DMS79 (cell line): ENCODE results near the gene GID8.
"Not testable (repeated sequence)": the region's sequence is repeated elsewhere in the genome, so short reads cannot be mapped to it uniquely, and the experiment has no call there.

ENCODE experiments used
- DNase-seq: peaks from one replicate; lab custom pipeline; 2025; lab: John Stamatoyannopoulos, UW

Gene GID8

GRCh38 chr20:62958388-62959100, 20.6 kb downstream of the GID8 start:
- no peak for DNase-seq

- DNase-seq: no peak
Measured at GRCh38 chr20:62959101-62959971, 21.4 kb downstream of the GID8 start.

- DNase-seq: no peak
Measured at GRCh38 chr20:62959998-62960436, 22.1 kb downstream of the GID8 start.

- not testable (repeated sequence) for DNase-seq
Measured at GRCh38 chr20:62960446-62961309, 22.7 kb downstream of the GID8 start.

- DNase-seq: no peak
Measured at GRCh38 chr20:62961310-62961783, 23.4 kb downstream of the GID8 start.

GRCh38 chr20:62961799-62962198, 23.9 kb downstream of the GID8 start:
- DNase-seq: no peak

- no peak for DNase-seq
Measured at GRCh38 chr20:62962221-62962879, 24.4 kb downstream of the GID8 start.

- DNase-seq: no peak
Measured at GRCh38 chr20:62962891-62963613, 25.1 kb downstream of the GID8 start.

GRCh38 chr20:62963614-62964397, 25.9 kb downstream of the GID8 start:
- no peak for DNase-seq

GRCh38 chr20:62964700-62965099, 26.8 kb downstream of the GID8 start:
- DNase-seq: no peak

GRCh38 chr20:62965363-62965771, 27.4 kb downstream of the GID8 start:
- DNase-seq: no peak

- no peak for DNase-seq
Measured at GRCh38 chr20:62966212-62967148, 28.5 kb downstream of the GID8 start.

GRCh38 chr20:62967149-62967501, 29.2 kb downstream of the GID8 start:
- no peak for DNase-seq

- DNase-seq: no peak
Measured at GRCh38 chr20:62967628-62968351, 29.8 kb downstream of the GID8 start.

- no peak for DNase-seq
Measured at GRCh38 chr20:62968378-62969178, 30.6 kb downstream of the GID8 start.

GRCh38 chr20:62969179-62969760, 31.3 kb downstream of the GID8 start:
- peak; percentile 14 for DNase-seq

- no peak for DNase-seq
Measured at GRCh38 chr20:62969939-62970306, 32.0 kb downstream of the GID8 start.
